HG03280 (cell line): ENCODE measurements around the gene PTPRU.
"Not testable (repeated sequence)": the region's sequence is repeated elsewhere in the genome, so short reads cannot be mapped to it uniquely, and the experiment has no call there.

Experiments
- ATAC-seq: cut with Tn5 transposase; IDR thresholded peaks from one replicate; pipeline ENCODE4 v1.9.1; 2021; ENCODE audit warnings: mild to moderate bottlenecking, moderate library complexity; ENCODE audit not compliant: unreplicated experiment

PTPRU gene

DNA sequence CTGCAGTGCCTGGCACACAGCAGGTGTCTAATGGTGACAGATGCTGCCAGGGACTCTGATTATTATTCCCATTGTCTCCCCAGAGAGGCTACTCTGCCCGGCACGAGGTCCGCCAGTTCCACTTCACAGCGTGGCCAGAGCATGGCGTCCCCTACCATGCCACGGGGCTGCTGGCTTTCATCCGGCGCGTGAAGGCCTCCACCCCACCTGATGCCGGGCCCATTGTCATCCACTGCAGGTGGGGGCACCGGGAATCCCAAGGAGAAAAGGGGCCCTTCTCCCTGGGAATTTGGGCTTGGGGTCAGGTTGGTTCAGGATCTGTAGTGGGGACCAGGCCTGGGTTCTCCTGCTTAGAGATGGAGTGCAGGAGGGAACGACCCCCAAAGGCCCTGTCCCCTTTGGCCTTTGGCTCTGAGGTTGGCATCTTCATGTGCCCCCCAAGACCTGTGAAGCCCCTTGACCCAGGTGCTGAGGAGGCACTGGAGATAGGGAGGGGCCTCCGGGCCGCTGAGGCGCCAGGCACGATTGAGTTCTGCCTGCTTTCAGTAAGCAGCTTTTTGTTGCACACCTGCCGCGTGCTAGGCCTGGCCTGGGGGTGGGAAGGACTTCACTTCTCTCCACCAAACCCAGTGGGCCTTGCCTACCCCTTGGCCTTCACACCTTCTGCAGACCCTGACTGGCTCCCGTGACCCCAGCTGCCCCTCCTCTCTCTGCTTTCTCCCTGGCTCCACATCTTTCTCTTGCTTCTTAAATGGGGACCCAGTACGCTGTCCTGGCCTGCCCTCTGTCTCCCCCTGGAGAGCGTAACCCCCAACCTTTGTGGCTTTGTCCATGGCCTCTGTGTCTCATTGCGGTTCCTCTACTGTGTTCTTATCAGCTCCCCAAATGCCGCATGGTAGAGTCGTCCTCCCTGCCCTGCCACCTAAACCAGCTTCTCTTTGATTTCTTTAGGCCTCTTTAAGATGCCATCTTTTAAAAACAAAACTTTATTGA is 76.4 kb downstream of the PTPRU start:
- ATAC-seq: no peak

GRCh38 chr1:29314685-29315084 is 78.4 kb downstream of the PTPRU start:
- not testable (repeated sequence) for ATAC-seq

DNA sequence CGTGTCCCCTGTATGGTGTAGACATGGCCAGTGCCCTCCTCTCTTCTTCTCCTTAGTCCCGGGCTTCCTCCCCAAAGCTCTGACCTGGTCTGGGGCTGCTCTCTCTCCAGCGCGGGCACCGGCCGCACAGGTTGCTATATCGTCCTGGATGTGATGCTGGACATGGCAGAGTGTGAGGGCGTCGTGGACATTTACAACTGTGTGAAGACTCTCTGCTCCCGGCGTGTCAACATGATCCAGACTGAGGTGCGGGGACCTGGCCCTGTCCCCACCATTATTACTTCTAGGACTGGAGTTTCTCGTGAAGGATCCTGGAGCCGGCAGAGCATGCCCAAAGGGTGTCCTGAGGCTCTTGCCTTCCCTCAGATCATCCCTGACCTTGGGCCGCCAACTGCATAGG is 78.9 kb downstream of the PTPRU start:
- no peak for ATAC-seq

GRCh38 chr1:29315876-29316275 is 79.6 kb downstream of the PTPRU start:
- ATAC-seq: no peak

GRCh38 chr1:29317063-29317915 is 81.0 kb downstream of the PTPRU start:
- no peak for ATAC-seq

- no peak for ATAC-seq
Measured at GRCh38 chr1:29317916-29318530, 81.7 kb downstream of the PTPRU start.

- ATAC-seq: no peak
Measured at GRCh38 chr1:29318724-29319123, 82.4 kb downstream of the PTPRU start.

DNA sequence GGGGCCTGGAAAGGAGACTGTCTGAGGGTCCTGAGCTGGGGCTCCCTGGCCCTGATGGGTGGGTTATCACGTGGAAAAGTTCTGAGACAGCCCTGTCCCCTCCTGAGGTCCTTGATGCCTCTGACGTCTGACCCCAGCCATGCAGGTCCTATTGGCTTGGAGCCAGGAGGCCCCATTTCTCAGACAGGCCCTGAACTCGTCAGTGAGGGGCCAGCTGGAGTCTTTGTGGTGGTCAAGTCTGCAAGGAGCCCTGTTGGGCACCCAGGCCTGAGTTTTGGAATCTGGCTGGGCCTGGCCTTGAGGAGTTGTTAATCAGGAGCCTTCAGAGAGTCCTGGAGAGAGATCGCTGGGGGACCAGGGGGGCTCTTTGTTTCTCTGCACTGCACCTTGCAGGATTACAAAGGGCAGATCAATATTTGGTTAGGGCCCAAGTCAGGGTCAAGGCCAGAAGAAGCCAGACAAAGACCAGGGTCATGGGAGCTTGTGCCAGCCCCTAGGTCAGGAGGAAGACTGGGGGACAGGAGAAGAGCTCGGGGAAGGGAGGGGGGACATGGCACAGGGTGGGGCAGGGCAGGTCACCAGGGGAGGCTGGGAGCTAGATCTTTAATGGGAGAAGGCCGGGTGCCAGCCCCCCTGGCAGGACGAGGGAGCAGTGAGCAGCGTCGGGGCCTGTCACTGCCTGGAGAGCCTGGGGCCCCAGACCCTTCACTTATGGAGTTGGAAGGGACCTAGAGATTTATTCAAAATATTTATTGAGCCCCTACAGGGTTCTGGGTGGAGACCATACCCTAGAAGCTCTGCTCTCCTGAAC is 83.2 kb downstream of the PTPRU start:
- no peak for ATAC-seq

- no peak for ATAC-seq
Measured at GRCh38 chr1:29320156-29320940, 84.0 kb downstream of the PTPRU start.

GRCh38 chr1:29321176-29321575 is 84.9 kb downstream of the PTPRU start:
- no peak for ATAC-seq

GRCh38 chr1:29322147-29322694 is 85.9 kb downstream of the PTPRU start:
- ATAC-seq: no peak

GRCh38 chr1:29322861-29323585 is 86.7 kb downstream of the PTPRU start:
- no peak for ATAC-seq

GRCh38 chr1:29323636-29324035 is 87.3 kb downstream of the PTPRU start:
- ATAC-seq: no peak

DNA sequence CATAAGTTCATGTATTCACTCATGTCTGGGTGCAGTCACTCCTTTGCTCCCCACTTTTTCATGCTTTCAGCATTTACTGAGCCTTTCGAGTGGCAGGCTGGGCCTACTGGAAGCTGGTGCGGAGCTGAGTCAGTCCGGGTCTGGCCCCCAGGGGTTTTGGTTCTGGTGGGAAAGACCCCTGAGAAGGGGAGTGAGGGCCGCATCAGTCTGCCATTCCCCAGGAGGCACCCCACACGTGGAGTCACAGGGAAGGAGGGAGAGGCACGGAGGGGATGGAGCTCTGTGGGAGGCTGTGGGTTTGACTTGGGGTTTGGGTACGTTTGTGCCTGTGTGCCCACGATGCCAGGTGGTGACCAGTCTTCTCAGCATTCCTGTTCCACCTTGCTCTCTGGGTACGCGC is 87.9 kb downstream of the PTPRU start:
- no peak for ATAC-seq

DNA sequence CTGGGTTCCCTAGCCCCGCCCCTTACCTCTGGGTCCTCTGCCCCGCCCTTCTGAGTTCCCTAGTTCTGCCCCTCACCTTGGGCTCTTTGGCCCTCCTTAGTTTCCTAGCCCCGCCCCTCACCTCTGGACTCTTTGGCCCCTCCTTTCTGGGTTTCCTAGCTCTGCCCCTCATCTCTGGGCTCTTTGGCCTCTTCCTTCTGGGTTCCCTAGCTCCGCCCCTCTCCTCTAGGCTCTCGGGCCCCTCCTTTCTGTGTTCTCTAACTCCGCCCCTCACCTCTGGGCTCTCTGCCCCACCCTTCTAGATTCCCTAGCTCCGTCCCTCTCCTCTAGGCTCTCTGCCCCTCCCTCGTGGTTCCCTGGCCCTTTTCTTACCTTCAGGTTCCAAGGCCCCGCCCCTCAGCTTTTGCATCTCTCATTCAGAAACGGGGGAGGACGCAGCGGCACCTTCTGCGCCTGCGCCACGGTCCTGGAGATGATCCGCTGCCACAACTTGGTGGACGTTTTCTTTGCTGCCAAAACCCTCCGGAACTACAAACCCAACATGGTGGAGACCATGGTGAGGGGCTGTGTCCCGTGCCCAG is 88.5 kb downstream of the PTPRU start:
- ATAC-seq: no peak

DNA sequence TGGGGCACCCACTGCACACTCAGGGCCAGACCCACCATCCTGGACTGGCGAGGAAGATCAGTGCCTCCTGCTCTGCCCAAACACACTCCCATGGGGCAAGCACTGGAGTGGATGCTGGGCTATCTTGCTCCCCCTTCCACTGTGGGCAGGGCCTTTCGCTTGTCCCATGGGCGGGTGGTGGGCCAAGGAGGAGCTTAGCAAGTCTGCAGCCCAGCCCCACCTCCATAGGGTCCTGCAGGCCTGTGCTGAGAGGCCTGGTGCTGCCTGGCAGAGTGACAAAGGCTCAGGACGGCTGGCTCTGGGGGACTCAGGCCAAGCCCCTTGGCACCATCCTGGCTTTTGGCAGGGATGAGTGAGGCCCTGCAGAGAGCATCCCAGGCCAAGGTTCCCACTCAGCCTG is 89.4 kb downstream of the PTPRU start:
- no peak for ATAC-seq

DNA sequence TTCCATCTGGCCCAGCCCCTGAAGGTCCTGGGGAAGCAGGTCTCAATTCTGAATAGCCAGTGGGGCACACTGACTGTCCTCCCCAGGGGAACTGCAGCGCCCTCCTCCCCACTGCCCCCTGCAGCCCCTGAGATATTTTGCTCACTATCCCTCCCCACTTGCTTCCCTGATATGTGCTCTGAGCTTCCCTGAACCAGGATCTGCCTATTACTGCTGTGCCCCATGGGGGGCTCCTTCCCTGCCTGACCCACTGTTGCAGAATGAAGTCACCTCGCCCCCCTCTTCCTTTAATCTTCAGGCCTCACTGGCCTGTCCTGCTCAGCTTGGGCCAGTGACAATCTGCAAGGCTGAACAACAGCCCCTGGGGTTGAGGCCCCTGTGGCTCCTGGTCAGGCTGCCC is 89.8 kb downstream of the PTPRU start:
- ATAC-seq: no peak

DNA sequence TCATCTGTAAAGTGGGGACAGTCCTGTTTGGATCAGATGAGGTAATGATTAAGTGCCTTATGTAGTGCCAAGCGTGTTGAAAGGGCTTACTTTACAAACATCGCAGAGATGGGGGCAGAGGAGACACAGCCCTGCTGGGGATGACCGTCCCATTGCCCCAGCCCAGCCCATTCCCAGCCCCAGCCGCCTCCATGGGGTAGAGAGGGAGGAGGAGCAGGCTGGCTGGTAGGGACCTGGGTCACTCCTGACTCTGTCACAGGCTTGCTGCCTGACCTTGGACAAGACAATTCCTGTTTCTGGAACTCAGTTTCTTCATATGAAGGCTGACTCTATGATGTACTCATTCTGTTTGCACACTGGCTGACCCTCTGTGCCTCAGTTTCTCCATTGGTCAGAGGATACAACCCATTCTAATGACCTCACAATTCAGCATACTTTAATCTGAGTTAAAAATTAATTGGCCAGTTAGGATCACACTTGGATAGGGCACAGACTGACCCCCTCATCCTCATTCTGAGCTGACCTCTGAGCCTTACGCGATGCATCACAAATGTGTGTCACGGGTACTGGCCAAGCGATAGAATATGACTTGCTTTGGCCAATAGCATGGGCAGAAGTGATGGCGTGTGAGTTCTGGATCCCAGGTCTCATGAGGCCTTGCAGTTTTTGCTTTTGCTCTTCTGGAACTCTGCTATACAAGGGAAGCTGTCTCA is 91.1 kb downstream of the PTPRU start:
- no peak for ATAC-seq
